ENCODE measurements around the gene CRYL1.

GRCh38 chr13:20494656-20495055 is 31.0 kb downstream of the CRYL1 start:
- TF ChIP-seq, protein P1, sequence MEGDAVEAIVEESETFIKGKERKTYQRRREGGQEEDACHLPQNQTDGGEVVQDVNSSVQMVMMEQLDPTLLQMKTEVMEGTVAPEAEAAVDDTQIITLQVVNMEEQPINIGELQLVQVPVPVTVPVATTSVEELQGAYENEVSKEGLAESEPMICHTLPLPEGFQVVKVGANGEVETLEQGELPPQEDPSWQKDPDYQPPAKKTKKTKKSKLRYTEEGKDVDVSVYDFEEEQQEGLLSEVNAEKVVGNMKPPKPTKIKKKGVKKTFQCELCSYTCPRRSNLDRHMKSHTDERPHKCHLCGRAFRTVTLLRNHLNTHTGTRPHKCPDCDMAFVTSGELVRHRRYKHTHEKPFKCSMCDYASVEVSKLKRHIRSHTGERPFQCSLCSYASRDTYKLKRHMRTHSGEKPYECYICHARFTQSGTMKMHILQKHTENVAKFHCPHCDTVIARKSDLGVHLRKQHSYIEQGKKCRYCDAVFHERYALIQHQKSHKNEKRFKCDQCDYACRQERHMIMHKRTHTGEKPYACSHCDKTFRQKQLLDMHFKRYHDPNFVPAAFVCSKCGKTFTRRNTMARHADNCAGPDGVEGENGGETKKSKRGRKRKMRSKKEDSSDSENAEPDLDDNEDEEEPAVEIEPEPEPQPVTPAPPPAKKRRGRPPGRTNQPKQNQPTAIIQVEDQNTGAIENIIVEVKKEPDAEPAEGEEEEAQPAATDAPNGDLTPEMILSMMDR (conservative IDR thresholded peaks at IDR 0.05; ENCODE audit: low read depth, low read length): no peak
- no peak for TF ChIP-seq EZH2 (IDR thresholded peaks at IDR 0.05; ENCODE audit: borderline replicate concordance, low read depth, low read length, poor library complexity, severe bottlenecking)

All from A673 (cell line).